SW 1271 (cell line): ENCODE measurements around the gene FAM90A26.
"Not testable (repeated sequence)": the region's sequence is repeated elsewhere in the genome, so short reads cannot be mapped to it uniquely, and the experiment has no call there.

Experiments used
- DNase-seq, 2 experiments: peaks; one replicate each; lab custom pipeline; 2025; lab: John Stamatoyannopoulos, UW

FAM90A26 gene, protein sequence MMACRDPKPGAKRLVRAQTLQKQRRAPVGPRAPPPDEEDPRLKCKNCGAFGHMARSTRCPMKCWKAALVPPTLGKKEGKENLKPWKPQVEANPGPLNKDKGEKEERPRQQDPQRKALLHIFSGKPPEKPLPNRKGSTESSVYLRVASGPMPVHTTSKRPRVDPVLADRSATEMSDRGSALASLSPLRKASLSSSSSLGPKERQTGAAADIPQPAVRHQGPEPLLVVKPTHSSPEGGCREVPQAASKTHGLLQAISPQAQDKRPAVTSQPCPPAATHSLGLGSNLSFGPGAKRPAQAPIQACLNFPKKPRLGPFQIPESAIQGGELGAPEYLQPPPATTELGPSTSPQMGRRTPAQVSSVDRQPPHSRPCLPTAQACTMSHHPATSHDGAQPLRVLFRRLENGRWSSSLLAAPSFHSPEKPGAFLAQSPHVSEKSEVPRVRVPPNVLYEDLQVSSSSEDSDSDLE

GRCh38 chr4:9169791-9170459 lies at the start of gene FAM90A26:
Gene FAM90A26 (plus strand): TSS chr4:9170409. CDS start chr4:9173173, 2,764 bp downstream.
- DNase-seq, result not testable (repeated sequence)

DNA sequence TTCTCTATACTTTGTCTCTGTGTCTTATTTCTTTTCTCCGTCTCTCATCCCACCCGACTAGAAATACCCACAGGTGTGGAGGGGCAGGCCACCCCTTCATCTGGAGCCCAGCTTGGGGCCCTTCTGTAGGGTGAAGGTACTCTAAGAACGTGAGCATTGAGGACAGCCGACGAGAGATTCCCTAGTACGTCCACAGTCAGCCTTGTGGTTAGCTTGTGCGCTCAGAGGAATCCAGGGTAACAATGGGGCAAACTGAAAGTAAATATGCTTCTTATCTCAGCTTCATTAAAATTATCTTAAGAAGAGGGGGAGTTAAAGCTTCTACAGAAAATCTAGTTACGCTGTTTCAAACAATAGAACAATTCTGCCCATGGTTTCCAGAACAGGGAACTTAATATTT lies 47.5 kb upstream of the FAM90A26 start:
- DNase-seq, result not testable (repeated sequence)

DNA sequence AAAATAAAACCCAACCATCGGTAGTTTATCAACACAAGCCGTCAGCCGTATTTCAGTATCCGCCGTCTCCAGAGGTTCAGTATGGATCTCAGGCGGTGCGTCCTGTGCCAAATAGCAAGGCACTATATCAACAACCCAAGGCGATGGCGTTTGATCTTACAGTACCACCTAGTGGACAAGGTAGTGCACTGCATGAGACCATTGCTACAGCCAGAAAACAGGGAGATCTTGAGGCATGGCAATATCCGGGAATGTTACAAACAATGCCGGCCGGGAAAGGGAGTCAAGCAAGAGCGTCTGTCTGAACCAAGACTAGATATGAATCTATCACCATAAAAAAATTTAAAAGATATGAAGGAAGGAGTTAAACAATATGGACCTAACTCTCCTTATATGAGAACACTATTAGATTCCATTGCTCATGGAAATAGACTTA lies 46.6 kb upstream of the FAM90A26 start:
- DNase-seq, result peak; percentile 48 to 54

GRCh38 chr4:9125601-9126161 lies 44.5 kb upstream of the FAM90A26 start:
- DNase-seq, result not testable (repeated sequence)

DNA sequence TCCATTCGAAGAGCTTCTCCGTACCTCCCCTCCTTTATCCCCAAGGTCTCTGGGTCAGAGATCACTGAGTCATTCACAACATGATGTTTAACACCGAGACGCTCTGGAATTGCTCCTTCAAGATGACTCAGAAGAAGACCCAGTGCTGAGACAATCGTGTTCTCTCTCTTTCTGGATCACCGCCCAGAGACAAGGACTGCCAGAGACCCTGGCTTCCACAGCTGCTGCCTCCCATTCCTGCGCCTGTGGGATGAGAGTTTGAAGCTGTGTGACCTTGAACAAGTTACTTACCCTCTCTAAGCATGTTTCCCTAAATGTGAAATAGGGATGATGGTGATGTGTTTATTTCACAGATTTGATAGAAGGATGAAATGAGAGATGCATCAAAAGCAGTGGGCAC lies 38.8 kb upstream of the FAM90A26 start:
- not testable (repeated sequence) for DNase-seq

GRCh38 chr4:9132849-9133248 lies 37.4 kb upstream of the FAM90A26 start:
- DNase-seq, result not testable (repeated sequence)

DNA sequence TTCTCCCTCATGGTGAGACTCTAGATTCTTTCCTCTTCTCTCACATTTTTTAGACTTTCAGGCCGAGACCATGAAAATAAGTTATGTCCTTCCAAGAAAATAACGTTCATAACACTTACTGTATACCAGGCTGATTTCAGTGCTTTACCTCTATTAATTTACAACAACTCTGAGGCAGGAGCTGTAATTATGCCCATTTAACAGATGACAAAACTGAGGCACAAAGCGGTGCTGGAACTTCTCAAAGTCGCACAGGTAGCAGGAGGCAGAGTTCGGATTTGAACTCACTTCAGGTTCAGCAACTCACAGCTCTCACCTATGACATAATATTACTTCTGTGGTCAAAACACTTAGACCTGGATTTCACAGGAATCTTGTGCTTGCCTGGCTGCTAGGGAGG lies 36.2 kb upstream of the FAM90A26 start:
- DNase-seq, result not testable (repeated sequence)

GRCh38 chr4:9134556-9134955 lies 35.7 kb upstream of the FAM90A26 start:
- not testable (repeated sequence) for DNase-seq

- not testable (repeated sequence) for DNase-seq
These were observed 29.2 kb upstream of the FAM90A26 start for GRCh38 chr4:9141050-9141449.

DNA sequence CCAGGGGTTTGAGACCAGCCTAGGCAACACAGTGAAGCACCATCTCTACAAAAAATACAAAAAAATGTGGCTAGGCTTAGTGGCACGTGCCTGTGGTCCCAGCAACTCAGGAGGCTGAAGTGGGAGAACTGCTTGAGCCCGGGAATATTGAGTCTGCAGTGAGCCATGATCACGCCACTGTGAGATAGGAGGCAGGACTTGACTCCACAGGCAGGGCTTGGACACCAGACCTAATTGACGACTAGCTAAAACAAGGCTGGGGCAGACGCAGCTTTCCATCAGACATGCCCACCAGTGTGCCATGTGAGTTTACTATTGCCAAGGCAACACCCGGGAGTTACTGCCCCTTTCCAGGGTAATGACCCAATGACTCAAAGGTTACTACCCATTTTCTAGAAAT lies 27.4 kb upstream of the FAM90A26 start:
- DNase-seq, result not testable (repeated sequence)

DNA sequence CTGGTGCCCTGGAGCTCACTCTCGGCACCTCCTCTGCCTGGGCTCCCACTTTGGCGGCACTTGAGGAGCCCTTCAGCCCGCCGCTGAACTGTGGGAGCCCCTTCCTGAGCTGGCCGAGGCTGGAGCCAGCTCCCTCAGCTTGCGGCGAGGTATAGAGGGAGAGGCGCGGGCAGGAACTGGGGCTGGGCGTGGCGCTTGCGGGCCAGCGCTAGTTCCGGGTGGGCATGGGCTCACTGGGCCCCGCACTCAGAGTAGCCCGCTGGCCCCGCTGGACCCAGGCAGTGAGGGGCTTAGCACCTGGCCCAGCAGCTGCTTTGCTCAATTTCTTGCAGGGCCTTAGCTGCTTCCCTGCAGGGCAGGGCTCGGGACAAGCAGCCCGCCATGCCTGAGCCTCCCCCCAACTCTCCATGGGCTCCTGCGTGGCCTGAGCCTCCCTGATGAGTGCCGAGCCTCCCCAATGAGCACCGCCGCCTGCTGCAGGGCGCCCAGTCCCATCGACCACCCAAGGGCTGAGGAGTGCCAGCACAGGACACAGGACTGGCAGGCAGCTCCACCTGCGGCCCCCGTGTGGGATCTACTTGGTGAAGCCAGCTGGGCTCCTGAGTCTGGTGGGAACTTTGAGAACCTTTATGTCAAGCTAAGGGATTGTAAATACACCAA lies 26.7 kb upstream of the FAM90A26 start:
- no peak for DNase-seq

DNA sequence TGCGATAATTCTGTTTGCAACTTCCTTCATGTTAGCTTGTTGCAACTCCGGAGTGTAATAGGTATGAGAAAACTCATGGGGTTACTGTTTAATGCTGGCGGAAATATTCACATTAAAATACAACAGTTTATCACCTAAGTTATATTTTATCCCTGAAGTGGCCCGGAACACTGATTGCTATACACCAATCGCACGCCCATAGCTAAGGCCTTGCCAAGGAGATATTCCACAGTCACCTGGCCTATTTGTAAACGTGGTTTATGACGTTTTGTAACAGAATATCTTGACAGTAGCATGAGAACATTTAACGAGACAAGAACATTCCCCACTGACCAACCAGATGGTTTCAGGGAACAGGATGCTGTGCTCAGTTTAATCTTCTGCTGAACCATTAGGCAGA lies 23.2 kb upstream of the FAM90A26 start:
- no peak for DNase-seq

DNA sequence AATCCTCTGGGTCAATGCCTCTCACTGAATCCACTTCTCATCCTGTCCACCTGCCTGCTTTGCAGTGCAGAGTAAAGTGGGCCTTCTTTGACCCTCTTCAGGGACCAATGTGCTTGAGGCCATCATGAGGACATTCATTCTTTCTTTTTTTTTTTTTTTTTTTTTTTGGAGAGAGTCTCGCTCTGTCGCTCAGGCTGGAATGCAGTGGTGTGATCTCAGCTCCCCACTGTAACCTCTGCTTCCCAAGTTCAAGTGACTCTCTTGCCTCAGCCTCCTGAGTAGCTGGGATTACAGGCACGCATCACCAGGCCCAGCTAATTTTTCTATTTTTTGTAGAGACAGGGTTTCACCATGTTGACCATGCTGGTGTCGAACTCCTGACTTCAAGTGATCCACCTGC lies 22.8 kb upstream of the FAM90A26 start:
- DNase-seq, result not testable (repeated sequence)

DNA sequence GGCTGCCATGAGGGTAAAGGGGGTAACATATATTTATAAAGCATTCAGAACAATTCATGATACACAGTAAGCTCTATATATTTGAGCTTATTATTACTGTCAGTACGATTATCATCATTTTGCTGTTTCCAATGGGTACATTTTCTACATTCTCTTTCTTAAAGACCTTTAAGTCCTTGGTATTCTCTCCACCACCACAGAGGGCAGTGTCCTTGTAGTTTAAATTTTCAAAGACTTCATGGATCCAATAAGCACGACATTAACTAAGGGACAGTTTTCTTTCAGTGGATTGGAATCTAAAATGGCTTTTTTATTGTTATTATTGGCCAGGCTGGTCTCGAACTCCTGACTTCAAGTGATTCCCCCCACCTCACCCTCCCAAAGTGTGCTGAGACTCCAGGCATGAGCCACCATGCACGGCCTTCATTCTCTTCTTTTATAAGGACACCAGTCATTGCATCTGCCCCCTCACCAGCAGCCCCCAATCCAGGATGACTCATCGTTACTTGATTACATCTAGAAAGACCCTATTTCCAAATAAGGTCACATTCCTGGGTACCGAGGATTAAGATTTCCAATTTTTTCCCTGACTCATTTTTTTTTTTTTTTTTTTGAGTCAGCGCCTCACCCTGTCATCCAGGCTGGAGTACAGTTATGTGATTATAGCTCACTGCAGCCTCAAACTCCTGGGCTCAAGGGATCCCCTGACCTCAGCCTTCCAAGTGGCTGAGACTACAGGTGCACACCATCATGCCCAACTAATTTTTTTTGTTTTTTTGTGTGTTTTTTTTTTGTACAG lies 21.4 kb upstream of the FAM90A26 start:
- not testable (repeated sequence) for DNase-seq

DNA sequence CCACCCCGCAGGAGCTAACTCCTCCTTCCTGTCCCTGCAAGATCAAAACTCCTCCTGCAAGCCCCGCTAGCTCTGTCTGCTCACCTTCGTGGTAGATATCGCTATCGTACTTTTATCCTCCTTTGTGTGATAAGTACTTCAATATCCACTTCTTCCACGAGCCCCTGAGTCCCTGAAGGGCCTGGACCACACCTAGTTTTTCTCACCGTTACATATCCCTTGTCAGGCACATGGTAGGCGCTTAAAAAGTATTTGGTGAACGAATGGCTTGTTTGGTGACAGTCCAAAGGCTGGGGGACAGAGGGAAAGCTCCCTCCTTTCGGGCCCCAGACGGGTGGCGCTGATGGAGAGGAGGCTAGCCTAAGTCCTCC lies 18.4 kb upstream of the FAM90A26 start:
- DNase-seq, result not testable (repeated sequence)

DNA sequence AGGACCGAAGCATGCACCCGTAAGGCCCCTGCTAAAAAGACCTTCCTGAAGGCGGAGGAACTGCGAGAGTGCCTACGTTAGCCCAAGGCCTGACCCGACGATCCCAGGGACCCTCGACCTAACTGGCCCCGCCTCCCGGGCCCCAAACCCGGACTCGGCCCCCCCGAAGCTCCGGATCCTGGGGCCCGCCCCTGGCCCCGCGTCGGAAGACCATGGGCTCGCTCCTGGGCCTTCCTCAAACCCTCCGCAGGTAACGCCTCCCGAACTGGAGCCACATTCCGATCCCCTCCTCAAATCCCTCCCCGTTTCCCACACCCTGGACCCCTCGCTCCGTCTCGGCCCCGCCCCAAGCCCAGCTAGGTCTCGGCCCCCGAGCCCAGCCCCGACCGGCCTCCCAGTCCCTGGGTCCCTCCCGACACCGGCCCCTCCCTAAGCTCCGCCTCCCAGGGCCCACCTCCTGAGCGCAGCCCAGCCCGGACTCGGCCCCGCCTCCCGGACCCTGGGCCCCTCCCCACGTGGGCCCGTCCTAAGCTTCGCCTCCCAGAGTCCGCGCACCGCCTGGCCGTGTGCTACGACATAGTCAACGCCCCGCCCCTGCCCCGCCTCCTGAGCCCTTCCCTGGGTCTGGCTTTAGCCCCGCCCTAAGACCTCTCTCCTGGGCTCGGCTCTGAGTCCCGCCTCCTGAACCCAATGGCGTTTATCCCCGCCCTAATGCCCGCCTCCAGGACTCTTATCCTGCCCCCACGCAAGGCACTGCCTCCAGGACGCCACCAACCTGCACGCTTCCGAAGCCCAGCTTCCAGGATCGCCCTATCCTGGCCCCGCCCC lies 17.8 kb upstream of the FAM90A26 start:
- peak; percentile 80 to 86 for DNase-seq

DNA sequence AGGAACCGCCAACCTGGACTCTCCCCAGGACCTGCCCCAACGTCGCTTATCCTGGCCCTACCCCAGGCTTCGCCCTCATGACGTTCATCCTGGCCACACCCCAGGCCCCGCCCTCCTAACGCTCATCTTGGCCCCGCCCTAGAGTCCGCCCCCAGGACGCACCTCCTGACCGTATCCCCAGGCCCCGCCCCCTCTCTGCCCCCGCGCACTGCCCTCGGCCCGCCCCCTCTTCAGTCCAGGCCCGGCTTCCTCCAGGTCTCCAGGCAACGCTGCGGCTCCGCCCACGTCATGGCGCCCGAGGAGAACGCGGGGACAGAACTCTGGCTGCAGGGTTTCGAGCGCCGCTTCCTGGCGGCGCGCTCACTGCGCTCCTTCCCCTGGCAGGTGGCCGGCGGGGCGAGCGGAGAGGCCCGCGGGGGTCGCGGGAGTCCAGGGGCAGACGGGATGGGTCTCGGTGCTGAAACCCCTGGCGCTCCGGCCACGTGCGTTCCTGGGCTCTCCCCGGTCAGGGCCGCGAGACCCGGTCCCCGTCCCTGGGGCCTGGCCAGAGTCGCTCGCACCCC lies 17.1 kb upstream of the FAM90A26 start:
- DNase-seq, result peak; percentile 87 to 94

DNA sequence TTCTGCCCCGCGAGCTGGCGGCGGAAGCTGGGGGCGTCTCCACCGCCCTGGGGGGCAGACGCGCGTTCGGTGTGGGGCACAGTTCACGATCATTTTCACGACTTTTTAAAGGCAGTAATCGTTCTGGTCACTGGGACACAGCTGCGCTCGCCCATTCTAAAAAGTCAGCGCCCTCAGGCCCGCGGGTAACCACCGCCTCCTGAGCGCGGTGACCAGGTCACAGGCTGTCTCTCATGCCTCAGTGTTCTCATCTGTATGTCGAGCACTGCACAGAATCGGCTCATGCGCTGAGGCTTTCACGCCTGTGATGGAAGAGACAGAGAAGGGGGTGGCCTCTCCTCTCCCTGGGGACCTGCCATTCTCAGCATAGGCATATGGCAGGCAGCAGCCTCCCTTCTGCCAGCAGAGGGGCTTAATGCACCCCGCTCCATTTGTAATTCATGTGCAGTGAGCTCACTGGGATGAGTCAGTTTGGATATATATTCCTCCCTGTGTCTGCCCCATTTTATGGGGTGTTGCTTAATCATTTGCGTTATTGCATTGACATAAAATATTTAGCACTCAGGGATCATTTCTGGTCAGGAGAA lies 16.5 kb upstream of the FAM90A26 start:
- not testable (repeated sequence) for DNase-seq

- not testable (repeated sequence) for DNase-seq
These were observed 14.9 kb upstream of the FAM90A26 start for GRCh38 chr4:9155101-9155886.
